ENCODE data around the gene RAPGEF1.
"Not testable (repeated sequence)": the region's sequence is repeated elsewhere in the genome, so short reads cannot be mapped to it uniquely, and the experiment has no call there.

RAPGEF1 gene

GRCh38 chr9:131692612-131693562, 47.0 kb downstream of the RAPGEF1 start:
- DNase-seq (ENCODE audit: extremely low read depth in 1 of 2, low read depth in 1 of 2): no peak

DNA sequence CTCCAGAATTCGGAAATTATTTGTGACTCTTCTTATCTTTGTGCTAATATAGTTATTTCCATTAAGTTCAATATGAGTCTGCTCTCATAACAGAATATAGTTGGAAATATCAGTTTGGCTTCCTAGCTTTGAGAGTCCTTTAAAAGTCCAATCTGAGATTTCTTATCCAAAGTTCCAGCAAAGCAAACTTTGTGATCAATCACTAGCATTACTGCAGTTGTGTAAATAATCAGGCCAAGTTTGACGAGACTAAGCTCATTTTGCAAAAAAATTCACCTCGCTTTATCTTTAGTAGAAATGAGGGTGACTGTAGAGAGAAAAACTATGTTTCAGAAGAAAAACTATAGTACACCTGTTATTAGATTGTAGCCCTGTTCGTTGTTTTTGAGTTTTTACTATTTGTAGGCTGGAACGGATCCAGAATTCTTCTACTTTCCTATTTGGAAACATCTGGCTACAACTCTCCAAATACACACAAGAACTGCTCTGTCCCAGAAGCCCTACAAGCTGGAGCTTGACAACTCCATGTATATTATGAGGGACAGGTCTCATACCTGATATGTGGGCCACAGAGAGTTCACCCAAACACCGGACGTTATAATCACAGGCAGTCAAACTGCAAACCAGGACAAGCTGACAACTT, 47.8 kb downstream of the RAPGEF1 start:
- no peak for DNase-seq (ENCODE audit: extremely low read depth in 1 of 2, low read depth in 1 of 2)

- DNase-seq (ENCODE audit: extremely low read depth in 1 of 2, low read depth in 1 of 2): no peak
Observed at GRCh38 chr9:131690941-131691573, 48.8 kb downstream of the RAPGEF1 start.

- DNase-seq (ENCODE audit: extremely low read depth in 1 of 2, low read depth in 1 of 2): no peak
Observed at GRCh38 chr9:131690462-131690861, 49.4 kb downstream of the RAPGEF1 start.

DNA sequence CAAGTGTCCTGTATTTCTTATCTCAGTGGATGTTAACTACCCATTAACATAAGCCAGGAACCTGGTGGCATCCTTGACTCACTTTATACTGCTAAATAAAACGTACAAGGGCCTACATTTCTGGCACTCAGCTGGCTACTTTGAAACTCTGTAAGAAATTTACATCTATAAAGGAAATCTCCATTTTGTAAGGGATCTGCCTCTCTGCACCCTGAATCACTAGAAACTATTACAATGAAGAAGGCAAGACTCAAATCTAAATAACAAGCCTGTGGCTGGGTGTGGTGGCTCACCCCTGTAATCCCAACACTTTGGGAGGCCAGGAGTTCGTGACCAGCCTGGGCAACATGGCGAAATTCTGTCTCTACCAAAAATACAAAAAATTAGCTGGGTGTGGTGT, 51.5 kb downstream of the RAPGEF1 start:
- no peak for DNase-seq (ENCODE audit: extremely low read depth in 1 of 2, low read depth in 1 of 2)

GRCh38 chr9:131685753-131686706, 53.8 kb downstream of the RAPGEF1 start:
- DNase-seq (ENCODE audit: extremely low read depth in 1 of 2, low read depth in 1 of 2): no peak

- not testable (repeated sequence) for DNase-seq (ENCODE audit: extremely low read depth in 1 of 2, low read depth in 1 of 2)
Observed at GRCh38 chr9:131683094-131683493, 56.8 kb downstream of the RAPGEF1 start.

GRCh38 chr9:131682261-131682660, 57.6 kb downstream of the RAPGEF1 start:
- DNase-seq (ENCODE audit: extremely low read depth in 1 of 2, low read depth in 1 of 2): no peak

DNA sequence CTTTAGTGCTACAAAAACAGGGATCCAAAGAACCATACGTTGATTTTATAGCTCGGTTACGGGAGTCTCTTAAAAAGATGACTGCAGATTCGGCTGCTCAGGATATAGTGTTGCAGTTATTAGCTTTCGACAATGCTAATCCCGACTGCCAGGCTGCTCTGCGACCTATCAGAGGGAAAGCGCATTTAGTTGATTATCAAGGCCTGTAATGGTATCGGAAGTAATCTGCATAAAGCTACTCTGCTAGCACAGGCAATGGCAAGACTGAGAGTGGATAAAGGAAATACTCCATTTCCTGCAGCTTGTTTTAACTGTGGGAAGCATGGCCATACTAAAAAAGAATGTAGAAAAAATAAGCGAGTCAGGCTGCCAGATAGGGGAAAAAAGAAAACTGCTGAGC, 58.0 kb downstream of the RAPGEF1 start:
- DNase-seq (ENCODE audit: extremely low read depth in 1 of 2, low read depth in 1 of 2): not testable (repeated sequence)

DNA sequence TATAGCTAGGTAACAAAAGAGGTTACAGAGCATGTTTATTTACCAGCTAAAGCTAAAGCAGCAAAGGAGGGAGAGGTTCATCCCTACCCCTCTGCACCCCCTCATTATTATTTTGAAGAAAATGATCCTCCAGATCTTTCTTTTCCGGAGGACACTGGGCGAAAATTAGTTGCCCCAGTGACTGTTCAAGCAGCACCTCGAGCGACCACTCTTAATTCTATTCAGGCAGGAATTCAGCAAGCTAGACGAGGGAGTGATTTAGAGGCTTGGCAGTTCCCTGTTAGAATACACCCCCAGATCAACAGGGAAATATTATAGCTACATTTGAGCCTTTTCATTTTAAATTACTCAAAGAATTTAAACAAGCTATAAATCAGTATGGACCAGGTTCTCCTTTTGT, 58.8 kb downstream of the RAPGEF1 start:
- DNase-seq (ENCODE audit: extremely low read depth in 1 of 2, low read depth in 1 of 2): not testable (repeated sequence)

- no peak for DNase-seq (ENCODE audit: extremely low read depth in 1 of 2, low read depth in 1 of 2)
Observed at GRCh38 chr9:131679261-131680020, 60.4 kb downstream of the RAPGEF1 start.

GRCh38 chr9:131678499-131679111, 61.3 kb downstream of the RAPGEF1 start:
- DNase-seq (ENCODE audit: extremely low read depth in 1 of 2, low read depth in 1 of 2): peak; percentile 60

DNA sequence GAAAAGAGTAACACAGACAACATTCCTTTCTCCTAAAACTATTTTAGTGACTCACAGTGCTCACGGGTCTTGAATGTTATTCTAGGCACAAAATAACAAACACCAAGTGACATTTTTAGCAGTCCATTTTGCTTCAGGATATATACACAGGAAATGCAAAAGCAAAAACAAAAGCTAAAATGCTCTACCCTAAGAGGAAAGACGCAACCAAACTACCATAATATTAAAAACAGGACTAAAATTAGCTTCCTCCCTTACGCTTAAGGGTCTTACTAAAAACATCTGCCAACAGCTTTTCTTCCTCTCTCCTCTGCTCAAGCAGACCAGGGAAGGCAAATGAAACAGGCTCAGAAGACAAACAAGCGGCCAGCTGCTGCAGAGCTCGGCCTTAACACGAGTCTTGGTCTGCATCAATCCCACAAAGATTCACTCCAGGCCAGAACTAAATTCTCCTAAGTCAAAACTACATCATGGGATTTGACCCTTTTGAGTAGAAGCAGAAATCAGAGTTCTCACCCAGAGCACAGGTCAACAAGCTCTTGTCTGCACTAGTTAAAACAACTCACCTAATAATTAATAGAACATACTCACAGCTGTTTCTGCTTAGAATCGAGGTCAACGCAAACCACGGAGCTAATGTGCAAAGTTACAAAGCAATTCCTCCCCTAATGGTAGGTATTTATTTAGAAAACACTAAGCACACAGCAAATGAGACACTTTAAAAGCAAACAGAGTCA, 62.3 kb downstream of the RAPGEF1 start:
- DNase-seq (ENCODE audit: extremely low read depth in 1 of 2, low read depth in 1 of 2): no peak

GRCh38 chr9:131677049-131677443, 62.8 kb downstream of the RAPGEF1 start:
- DNase-seq (ENCODE audit: extremely low read depth in 1 of 2, low read depth in 1 of 2): no peak

- DNase-seq (ENCODE audit: extremely low read depth in 1 of 2, low read depth in 1 of 2): peak in 1 of 2 donors; percentile 19
Observed at GRCh38 chr9:131676431-131676972, 63.4 kb downstream of the RAPGEF1 start.

DNA sequence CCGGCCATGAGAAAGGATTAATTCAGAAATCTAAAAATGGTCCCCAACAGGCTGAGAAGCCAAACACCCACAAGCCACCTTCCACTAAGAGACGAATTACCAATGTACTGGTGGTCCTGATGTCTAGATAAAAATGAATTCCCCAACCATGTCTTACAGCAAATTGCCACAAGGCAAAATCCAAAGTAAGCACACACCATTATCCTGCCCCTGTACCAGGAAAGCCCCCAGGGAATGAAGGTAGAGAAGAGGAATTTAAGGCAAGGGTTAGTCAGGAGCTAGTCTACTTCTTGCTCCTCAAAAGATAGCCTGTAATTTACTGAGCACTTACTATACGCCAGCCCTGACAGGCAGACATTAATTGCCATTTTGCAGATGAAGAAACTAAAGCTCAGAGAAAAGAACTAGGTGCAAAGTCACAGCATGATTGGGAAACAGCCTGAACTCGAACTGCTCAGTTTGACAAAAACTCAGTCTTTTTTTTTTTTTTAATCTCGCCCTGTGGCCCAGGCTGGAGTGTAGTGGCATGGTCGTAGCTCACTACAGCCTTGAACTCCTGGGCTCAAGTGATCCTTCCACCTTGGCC, 64.3 kb downstream of the RAPGEF1 start:
- DNase-seq (ENCODE audit: extremely low read depth in 1 of 2, low read depth in 1 of 2): no peak

DNA sequence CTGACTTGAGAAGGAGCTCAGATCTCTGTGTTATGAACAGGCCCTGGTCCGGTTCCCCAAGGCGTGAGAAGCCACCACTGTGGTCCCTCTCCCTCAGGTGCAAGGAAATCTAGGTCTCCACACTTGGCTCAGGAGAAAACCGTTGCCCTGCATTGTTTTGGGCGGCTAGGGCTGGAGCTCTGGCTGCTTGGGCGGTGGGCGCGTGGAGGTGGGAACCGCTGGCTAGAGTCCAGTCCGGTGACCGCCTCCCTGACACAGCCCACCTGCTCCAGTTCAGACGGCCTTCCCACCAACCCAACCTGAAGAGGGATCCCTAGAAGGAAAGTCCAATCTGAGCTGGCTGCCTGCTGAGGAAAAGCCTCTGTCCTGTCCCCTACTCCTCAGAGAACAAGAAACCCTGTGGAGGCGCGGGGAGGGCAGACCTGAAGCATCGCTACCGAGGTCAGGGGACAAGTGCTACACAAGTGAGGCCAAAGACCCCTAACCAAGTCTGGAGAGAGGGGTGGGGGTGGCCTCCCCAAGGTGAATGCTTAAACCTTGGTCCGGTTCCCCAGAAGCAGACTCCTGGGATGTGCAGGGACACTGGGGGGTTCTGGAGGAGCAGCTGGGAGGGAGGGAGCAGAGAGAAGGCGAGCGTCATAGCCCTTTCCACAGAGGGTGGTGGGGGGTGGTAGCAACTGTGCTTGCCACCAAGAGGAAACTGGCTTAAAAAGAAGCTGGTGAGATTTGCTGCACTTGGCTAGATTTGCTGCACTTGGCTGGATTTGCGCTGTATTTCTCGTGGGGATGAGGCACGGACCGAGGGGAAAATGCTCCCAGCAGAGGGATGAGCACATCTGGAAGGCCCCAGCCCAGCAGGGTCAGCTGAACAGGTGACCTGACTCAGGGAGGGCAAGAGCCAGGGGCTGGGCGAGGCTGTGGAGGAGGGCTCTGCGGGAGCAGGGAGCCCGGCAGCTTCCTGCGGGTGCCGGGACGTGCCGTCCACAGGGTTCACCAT, 65.2 kb downstream of the RAPGEF1 start:
- DNase-seq (ENCODE audit: extremely low read depth in 1 of 2, low read depth in 1 of 2): no peak

Measured in activated CD8-positive, alpha-beta memory T cell treated with anti-CD3 and anti-CD28 coated beads for 1 hour (primary cell).